HuH-7 (cell line): ENCODE measurements around the gene PCDH1.
"Not testable (repeated sequence)": the region's sequence is repeated elsewhere in the genome, so short reads cannot be mapped to it uniquely, and the experiment has no call there.

Experiments used
- DNase-seq: peaks from one replicate; pipeline ENCODE4 v3.0.0; 2011; ENCODE audit warnings: low spot score

PCDH1 gene

GRCh38 chr5:141898448-141899049 lies 20.3 kb upstream of the PCDH1 start:
- no peak for DNase-seq

GRCh38 chr5:141897425-141897824 lies 19.2 kb upstream of the PCDH1 start:
- DNase-seq: no peak

GRCh38 chr5:141890429-141890828 lies 12.2 kb upstream of the PCDH1 start:
- not testable (repeated sequence) for DNase-seq

DNA sequence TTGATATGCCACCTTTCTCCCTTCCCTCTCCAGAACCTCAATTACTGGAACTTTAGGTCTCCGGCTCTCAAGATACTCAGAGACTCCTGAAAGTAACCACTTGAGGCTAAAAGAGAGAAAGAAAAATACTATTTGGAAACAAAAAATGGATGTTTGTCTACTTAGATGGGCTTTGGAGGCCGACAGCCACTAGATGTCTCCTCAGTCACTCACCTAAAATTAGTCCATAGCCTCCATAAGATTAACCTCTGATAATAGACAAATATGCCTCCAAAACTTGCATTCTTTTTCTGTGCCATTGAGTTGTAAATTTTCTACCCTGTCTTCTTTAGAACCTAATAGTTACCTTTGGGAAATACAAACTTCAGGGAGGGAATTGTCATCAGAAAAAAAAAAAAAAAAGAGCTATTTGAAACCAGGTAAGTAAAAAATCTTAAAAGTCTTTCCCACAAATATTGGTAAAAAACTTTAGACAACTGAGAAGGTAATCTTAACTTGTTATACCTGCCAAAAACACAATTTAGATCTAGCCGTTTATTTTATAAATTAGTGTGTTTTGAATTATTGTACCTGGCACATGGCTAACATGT lies 11.2 kb upstream of the PCDH1 start:
- DNase-seq: no peak

DNA sequence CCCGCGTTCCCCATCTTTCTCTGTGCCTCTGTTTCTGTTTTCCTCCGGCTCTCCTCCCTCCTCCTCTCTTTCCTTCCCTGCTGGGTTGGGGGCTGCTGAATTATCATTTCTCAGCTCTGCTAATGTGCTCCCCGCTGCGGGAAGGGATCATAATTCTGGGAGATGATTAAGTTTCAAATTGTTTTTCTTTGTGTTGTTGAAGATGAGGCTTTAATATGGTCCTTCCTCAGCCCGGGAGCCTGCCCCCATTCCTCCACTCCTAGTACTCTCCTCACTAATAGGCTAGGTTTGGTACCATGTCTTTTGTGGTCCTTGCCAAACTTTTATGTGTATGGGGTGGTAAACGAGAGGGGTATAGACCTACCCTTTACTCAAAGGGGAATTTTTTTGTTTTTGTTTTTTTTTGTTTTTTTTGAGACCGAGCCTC lies 5.7 kb upstream of the PCDH1 start:
- DNase-seq: no peak

- no peak for DNase-seq
These were observed 5.1 kb upstream of the PCDH1 start for GRCh38 chr5:141883184-141883891.

DNA sequence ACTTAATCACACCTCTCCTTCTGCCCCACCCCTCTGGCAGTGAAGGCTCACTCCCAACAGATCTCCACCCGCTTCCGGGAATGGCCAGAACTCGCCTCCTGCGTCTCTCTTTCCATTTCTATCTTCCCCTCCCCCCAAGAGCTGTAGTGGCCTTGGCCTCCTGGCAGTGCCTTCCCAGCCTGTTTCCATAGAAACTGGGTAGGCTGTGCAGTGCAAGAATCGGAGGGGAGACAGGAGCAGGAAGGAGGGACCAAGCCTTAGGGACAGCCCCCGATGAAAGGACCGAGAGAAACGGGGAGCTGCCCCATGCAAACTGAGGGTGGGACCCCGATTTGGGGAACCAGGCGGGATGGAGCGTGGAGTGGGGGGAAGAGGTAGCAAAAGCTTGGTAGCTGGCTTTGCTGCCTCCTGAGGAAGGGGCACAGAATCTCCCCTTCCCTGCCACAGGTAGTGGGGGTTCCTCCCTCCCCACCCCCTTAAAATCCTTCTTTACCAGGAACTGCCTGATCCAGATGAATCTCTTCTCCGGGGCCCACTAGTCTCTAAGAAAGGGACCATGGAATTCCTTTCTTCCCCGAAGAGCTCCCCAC lies 4.5 kb upstream of the PCDH1 start:
- no peak for DNase-seq

- no peak for DNase-seq
These were observed 3.7 kb upstream of the PCDH1 start for GRCh38 chr5:141881886-141882285.

GRCh38 chr5:141880961-141881801 lies 3.0 kb upstream of the PCDH1 start:
- no peak for DNase-seq

DNA sequence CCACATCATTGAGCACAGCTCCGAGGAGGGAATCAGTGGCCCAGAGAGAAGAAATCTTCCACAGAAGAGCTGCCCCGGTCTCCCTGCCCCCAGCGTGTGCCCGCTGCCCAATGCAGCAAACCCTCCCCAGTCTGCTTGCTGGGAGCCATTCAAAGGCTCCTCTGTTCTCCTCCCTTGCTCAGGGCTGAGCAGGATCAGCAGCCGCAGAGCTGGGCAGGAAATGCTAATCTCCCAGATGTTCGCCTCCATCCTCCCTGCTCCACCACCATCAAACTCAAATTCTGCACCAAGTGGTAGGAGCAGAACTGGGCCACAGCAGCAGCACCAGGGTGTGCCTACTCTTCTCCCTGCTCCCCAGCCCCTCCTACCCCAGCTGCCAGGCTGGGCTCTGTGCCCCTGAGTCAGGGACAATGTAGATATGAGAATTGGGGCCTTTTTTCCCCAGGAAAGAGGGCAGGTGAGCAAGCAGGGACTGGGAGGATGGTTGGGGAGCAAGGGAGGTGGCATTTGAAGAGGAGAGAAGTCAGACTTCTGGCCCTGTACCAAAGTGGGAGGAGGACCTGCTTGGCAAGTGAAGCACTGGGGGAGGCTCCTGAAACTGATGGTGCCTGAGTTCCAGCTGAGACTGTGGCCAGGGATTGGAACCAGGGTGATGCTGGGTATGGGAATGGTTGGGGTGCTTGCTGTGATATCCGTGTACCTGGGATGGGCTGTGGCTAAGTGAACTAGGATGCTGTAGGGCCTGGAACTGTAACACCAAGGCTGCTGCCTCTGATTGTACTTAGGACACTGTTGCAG lies 1.9 kb upstream of the PCDH1 start:
- DNase-seq: no peak

DNA sequence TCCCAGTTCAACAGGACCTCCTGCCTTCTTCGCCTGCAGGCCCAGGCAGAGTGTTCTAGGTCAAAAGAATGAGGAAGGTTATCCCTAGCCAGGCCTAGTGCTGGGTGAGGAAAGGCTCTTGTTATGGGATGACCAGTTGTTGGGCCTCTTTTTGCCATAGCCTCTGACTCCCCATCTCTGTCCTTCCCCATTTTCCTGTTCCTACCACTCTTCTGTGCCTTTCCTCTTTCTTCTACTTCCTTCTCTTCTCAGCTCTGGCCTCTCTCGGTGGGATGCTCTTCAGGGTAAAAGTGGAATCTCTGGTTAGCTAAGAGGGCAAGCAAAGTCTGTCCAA lies 1.2 kb upstream of the PCDH1 start:
- DNase-seq: no peak

- DNase-seq: peak; percentile 83
These were observed 658 bp upstream of the PCDH1 start for GRCh38 chr5:141878711-141879425.

GRCh38 chr5:141877356-141878185 lies 639 bp downstream of the PCDH1 start:
- DNase-seq: no peak

DNA sequence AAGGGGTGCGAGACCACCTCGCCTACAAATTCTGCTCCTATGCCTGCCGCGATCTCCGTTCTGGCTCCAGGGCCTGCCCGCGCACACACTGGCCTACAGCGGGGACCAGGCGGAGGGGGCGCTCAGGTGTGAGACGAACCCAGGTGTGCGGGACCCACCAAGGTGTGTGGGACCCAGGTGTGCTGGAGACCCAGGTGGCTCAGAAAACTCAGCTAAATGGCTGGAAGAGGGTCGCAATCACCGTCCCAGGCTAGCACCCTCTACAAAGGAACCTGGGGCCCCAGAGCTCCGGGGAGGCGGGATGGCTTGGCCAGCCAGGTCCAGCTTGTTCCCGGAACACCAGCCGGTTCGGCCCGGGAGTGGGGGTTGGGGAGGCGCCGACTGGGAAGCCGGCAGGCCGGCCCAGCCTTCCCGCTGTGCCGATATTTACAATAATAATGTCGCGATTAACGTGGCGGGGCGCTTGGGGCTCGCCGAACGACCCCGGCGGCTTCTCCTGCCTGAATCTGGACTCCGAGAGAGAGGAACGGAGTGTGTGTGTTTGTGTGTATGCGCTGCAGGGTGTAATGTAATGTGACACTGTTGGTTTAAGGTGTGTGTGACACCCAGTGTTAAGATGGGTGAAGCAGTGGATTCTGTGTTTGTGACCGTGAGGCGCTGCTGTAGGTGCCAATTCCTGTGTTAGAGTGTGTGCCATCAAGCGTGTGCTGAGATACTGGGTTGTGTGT lies 1.4 kb downstream of the PCDH1 start:
- no peak for DNase-seq

- no peak for DNase-seq
These were observed 2.2 kb downstream of the PCDH1 start for GRCh38 chr5:141875795-141876627.

- no peak for DNase-seq
These were observed 3.0 kb downstream of the PCDH1 start for GRCh38 chr5:141875022-141875740.

GRCh38 chr5:141874262-141874964 lies 3.8 kb downstream of the PCDH1 start:
- peak; percentile 56 for DNase-seq
